Esophagus muscularis mucosa (tissue), 4 donors: ENCODE measurements around the gene PTOV1.

ENCODE experiments used
- EP300 ChIP-seq: sonication (generic); formaldehyde crosslinking; IDR thresholded peaks from one replicate; pipeline ENCODE4 v1.6.1; 2017; ENCODE audit warnings: antibody characterized with exemption
- POLR2A ChIP-seq: fragments of 450-650 bp; IDR thresholded peaks from one replicate; pipeline ENCODE4 v1.6.1; 2017; ENCODE audit warnings: antibody characterized with exemption, moderate library complexity, mild to moderate bottlenecking, low read depth
- POLR2AphosphoS5 ChIP-seq, 2 donors: sonication (generic); formaldehyde crosslinking; IDR thresholded peaks; one replicate each; pipeline ENCODE4 v1.6.1; 2017; ENCODE audit warnings: antibody characterized with exemption in 2 of 2
- TF ChIP-seq, protein P1 (sequence below), 3 experiments: fragments of 200-600 bp in 2 of 3; fragments of 450-650 bp in 1 of 3; sonication (generic) in 2 of 3; IDR thresholded peaks; one replicate each; pipeline ENCODE4 v1.5.1; 2017 to 2019; ENCODE audit warnings: antibody characterized with exemption in 3 of 3, mild to moderate bottlenecking in 2 of 3, moderate library complexity in 1 of 3

DNA sequence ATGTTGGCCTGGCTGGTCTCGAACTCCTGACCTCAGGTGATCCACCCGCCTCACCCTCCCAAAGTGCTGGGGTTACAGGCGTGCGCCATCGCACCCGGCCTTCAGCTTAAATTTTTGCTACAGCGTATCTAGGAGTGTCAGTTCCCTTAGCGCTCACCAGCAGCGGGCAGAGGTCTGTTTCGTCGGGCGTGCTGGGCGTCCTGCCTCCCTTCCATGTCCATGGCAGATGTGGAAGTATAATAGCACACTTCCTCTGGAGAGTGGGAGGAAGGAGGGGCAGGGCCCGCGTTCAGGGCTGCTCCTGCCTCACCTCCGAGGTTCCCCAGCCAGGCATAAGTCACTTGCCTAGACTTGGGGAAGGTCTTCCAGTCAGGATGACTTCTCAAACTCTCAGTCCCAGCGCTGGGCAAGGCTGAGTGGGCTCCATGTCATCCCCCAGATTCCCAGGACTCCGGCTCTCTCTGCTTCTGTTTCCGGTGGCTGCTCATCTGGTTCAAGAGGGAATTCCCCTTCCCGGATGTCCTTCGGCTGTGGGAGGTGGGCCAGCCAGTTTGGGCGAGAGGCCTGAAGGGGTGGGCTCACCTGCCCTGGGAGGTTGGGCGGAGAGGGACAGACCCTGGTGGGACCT, 36.2 kb downstream of the PTOV1 start:
- TF ChIP-seq POLR2A (no peak), POLR2AphosphoS5 (IDR thresholded peaks at IDR 0.05) (no peak), EP300 (no peak)
- TF ChIP-seq, protein P1, sequence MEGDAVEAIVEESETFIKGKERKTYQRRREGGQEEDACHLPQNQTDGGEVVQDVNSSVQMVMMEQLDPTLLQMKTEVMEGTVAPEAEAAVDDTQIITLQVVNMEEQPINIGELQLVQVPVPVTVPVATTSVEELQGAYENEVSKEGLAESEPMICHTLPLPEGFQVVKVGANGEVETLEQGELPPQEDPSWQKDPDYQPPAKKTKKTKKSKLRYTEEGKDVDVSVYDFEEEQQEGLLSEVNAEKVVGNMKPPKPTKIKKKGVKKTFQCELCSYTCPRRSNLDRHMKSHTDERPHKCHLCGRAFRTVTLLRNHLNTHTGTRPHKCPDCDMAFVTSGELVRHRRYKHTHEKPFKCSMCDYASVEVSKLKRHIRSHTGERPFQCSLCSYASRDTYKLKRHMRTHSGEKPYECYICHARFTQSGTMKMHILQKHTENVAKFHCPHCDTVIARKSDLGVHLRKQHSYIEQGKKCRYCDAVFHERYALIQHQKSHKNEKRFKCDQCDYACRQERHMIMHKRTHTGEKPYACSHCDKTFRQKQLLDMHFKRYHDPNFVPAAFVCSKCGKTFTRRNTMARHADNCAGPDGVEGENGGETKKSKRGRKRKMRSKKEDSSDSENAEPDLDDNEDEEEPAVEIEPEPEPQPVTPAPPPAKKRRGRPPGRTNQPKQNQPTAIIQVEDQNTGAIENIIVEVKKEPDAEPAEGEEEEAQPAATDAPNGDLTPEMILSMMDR (IDR thresholded peaks at IDR 0.05), result no peak
